HFF-Myc (cell line): ENCODE results near the gene TFR2.

ENCODE experiments used
- DNase-seq: peaks from one replicate; pipeline ENCODE4 v3.0.0-alpha.2; 2011; ENCODE audit warnings: low read depth; ENCODE audit errors: extremely low read depth
- H3K4me3 ChIP-seq: replicated peaks from 2 replicates; pipeline ENCODE4 v1.5.1; 2011; ENCODE audit warnings: low read depth, mild to moderate bottlenecking, control low read depth, low read length
- TF ChIP-seq, protein P1 (sequence below): IDR thresholded peaks from 2 replicates; pipeline ENCODE4 v1.5.1; 2012; ENCODE audit warnings: mild to moderate bottlenecking, low read depth, low read length, control low read depth; ENCODE audit errors: missing control alignments

Gene TFR2

DNA sequence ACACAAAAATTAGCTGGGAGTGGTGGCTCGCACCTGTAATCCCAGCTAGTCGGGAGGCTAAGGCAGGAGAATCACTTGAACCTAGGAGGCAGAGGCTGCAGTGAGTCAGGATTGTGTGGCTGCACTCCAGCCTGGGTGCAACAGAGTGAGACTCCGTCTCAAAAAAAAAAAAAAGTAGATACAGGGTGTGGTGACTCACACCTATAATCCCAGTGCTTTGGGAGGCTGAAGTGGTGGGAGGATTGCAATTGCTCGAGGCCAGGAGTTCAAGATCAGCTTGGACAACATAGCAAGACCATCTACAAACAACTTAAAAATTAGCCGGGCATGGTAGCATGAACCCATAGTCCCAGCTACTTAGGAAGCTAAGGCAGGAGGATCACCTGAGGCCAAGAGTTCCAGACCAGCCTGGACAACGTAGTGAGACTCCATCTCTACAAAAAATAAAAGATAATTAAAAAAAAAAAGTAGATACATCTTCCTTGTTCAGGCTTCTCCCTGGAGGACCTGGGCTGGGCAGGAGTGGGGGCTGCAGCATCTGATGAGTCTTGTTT lies 27.0 kb downstream of the TFR2 start:
- DNase-seq, result no peak
- no peak overlapping the region for H3K4me3 ChIP-seq
- TF ChIP-seq, protein P1, sequence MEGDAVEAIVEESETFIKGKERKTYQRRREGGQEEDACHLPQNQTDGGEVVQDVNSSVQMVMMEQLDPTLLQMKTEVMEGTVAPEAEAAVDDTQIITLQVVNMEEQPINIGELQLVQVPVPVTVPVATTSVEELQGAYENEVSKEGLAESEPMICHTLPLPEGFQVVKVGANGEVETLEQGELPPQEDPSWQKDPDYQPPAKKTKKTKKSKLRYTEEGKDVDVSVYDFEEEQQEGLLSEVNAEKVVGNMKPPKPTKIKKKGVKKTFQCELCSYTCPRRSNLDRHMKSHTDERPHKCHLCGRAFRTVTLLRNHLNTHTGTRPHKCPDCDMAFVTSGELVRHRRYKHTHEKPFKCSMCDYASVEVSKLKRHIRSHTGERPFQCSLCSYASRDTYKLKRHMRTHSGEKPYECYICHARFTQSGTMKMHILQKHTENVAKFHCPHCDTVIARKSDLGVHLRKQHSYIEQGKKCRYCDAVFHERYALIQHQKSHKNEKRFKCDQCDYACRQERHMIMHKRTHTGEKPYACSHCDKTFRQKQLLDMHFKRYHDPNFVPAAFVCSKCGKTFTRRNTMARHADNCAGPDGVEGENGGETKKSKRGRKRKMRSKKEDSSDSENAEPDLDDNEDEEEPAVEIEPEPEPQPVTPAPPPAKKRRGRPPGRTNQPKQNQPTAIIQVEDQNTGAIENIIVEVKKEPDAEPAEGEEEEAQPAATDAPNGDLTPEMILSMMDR, result no peak

DNA sequence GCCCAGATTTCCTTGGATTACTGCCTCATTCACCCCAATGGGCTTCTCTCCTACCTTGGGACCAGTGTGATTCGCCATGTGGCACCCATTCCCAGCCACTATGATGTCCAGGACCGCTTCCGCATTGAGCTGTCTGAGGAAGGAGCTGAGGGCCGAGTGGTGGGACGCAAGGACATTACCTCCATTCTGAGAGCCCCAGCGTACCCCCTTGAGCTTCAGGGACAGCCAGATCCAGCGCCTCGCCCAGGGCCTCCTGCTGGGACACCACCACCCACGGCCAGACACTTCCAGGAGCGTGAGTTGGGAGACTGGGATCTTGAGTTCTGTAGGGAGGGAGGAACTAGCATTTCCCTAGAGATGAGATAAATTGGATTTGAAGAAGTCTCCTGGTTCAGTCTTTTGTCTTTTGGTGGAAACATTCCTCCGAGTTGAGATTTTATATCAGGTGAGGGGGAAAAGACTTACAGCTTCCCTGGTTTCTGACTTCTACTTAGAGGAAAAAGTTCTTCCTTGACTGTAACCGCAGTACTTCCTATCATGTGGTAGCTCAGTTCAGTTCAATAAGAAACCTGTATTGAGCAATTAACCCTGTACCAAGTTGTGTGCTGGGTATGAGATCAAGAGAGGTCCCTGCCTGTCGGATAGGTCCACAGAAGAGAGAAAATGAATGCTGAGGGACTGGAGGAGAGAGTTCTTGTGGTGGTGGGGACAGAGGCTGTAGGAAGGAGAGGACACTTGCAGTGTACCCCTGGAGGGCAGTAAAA lies 27.8 kb downstream of the TFR2 start:
- peak overlapping the region; percentile 51; the same call in 1 of the 2 replicates for H3K4me3 ChIP-seq
- DNase-seq, result no peak
- TF ChIP-seq, protein P1, result no peak

DNA sequence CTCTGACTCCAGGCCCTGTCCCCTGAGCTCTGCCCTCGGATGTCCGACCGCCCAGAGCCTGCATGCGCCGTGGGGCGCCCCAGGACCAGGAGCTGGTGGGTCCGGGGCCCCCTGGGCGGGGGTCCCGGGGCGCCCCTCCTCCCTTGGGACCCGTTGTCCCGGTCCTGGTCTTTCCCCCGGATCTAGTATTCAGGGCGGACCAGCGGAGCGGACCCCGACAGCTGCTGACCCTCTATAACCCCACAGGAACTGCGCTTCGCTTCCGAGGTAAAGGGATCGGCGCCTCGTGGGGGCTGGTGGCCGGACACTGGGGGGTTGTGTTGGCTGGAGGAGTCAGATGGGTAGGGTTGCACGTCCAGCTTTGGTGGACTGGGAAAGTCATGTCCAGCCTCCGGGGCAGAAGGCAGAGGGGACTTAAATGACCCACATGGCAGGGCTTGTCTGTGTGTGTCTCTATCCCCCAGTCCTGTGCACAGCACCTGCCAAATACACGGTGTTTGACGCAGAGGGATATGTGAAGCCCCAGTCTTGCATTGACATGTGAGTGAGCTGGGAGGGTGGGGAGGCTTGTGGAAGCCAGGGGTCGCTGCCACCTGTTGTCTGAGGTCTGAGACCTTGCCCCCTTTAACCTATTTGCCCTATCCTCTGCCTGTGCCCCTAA lies 28.5 kb downstream of the TFR2 start:
- DNase-seq, result no peak
- TF ChIP-seq, protein P1, result no peak
- H3K4me3 ChIP-seq, result peak overlapping the region; percentile 51

DNA sequence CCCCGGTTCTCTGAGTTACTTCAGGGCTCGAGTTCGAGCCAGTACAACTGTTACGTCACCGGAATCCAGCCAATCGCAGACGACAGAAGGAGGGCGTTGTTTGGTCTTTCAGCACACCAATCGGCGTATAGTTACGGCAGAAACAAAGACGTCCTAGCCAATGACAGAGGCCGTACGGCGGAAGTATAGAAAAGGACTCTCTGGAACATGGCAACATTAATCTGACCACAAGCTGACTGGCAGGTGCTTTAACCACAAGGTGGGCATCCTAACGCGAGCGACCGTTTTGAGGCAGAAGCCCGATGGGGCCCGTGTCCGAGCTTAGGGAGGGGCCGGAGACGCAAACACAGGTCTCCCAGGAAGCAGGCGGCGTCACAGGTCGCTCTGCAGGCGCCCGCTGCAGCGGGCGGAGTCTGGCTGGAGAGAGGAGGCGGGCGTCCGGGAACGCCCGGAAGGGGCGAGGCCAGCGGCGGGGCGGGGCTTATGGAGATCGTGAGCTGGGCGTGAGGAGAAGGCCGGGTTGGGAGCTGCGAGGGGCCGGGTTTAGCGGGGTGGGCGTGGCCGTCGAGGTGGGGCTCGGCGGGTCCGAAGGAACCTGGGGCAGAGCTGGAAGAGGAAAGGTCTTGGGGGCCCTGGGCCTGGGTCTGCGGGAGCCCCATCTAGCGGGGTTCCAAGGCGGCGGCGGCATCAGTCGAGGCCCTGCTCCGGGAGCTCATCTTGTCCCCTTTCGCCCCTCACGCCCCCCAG lies 29.2 kb downstream of the TFR2 start, which contains the start of gene MOSPD3:
Gene MOSPD3 (plus strand): TSS at position 558 of the 747 bp plus-strand sequence. CDS start 252 bp downstream, outside the sequence.
- TF ChIP-seq, protein P1, result no peak
- H3K4me3 ChIP-seq, result peak within 1 kb of the TSS; percentile 51
- DNase-seq, result peak; percentile 99

DNA sequence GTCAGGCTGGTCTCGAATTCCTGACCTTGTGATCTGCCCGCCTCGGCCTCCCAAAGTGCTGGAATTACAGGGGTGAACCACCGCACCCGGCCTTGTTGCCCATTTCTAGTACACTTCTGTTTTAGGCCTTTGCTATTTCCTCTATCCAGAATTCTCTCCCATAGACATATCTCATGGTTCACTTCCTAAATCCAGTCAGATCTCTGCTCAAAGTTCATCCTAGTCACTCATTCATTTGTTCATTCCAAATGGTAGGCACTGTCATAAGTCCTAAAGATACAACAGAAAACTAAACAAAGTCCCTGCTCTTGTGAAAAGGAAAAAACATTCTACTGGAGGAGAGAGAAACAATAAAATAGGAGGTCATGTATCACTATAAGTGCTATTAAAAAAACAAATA lies 31.4 kb downstream of the TFR2 start:
- DNase-seq, result no peak

DNA sequence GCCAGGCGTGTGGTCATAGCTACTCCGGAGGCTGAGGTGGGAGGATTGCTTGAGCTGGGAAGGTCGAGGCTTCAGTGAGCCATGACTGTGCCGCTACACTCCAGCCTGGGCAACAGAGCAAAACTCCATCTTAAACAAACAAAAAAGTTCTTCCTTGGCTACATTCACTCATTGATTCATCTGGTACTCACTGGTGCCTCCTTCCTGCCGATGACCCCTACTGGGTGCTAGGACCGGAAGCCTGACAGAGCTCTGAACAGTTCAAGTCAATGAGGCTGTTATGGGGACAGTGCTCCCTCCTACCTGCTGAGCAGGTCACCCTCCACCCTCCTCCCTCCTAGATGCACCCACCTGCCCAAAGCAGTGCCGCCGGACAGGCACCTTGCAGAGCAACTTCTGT lies 34.2 kb downstream of the TFR2 start:
- DNase-seq, result no peak
- TF ChIP-seq, protein P1, result no peak
- H3K4me3 ChIP-seq, result no peak overlapping the region

More for the DNA sequence above, 31.4 kb downstream of the TFR2 start:
- TF ChIP-seq, protein P1, result no peak
- H3K4me3 ChIP-seq, result no peak overlapping the region
